Measurements from ENCODE around the gene ADAMTS2. TPM values are rescaled to one million over a fixed set of nuclear protein-coding genes. Genes with fewer than 3 reads are reported as not detected.

The ADAMTS2 gene
- total RNA-seq, 4 donors from 2014 or later, result 2.3 to 10.6 (median 3.0) TPM

- WGBS, 2 donors, result 87 to 88% methylated on average over 30 of the region's 30 CpGs
- H3K4me3 ChIP-seq (ENCODE audit: low read depth, poor library complexity, severe bottlenecking), result no peak overlapping the region
- DNase-seq (ENCODE audit: low spot score in 2 of 2), result peak in 1 of 2 donors; percentile 84
- intact Hi-C loops (cut with DNase I; ENCODE audit: low total_unique reads), result no loop called here
- TF ChIP-seq POLR2A (IDR thresholded peaks at IDR 0.05) (no peak), CTCF (IDR thresholded peaks at IDR 0.05) (no peak)
These were observed 82.9 kb downstream of the ADAMTS2 start for GRCh38 chr5:179262126-179262920.

- TF ChIP-seq POLR2A (IDR thresholded peaks at IDR 0.05), result no peak
- TF ChIP-seq CTCF (IDR thresholded peaks at IDR 0.05), result no peak
- peak in 1 of 2 donors; percentile 87 for DNase-seq (ENCODE audit: low spot score in 2 of 2)
- intact Hi-C loops (cut with DNase I; ENCODE audit: low total_unique reads), result no loop called here
- no peak overlapping the region for H3K4me3 ChIP-seq (ENCODE audit: low read depth, poor library complexity, severe bottlenecking)
- 78 to 79% methylated on average over 21 of the region's 21 CpGs for WGBS, 2 donors
These were observed 83.7 kb downstream of the ADAMTS2 start for GRCh38 chr5:179261301-179262125.

- DNase-seq (ENCODE audit: low spot score in 2 of 2), result peak in 1 of 2 donors; percentile 83
- H3K4me3 ChIP-seq (ENCODE audit: low read depth, poor library complexity, severe bottlenecking), result no peak overlapping the region
- no peak for TF ChIP-seq POLR2A (IDR thresholded peaks at IDR 0.05)
- no peak for TF ChIP-seq CTCF (IDR thresholded peaks at IDR 0.05)
- intact Hi-C loops (cut with DNase I; ENCODE audit: low total_unique reads), result no loop called here
- 91 to 94% methylated on average over 27 of the region's 27 CpGs for WGBS, 2 donors
These were observed 84.8 kb downstream of the ADAMTS2 start for GRCh38 chr5:179260324-179261070.

- WGBS, 2 donors, result 82 to 89% methylated on average over 13 of the region's 13 CpGs
- intact Hi-C loops (cut with DNase I; ENCODE audit: low total_unique reads), result no loop called here
- DNase-seq (ENCODE audit: low spot score in 2 of 2), result no peak
- TF ChIP-seq POLR2A (IDR thresholded peaks at IDR 0.05) (no peak), CTCF (IDR thresholded peaks at IDR 0.05) (no peak)
- H3K4me3 ChIP-seq (ENCODE audit: low read depth, poor library complexity, severe bottlenecking), result no peak overlapping the region
These were observed 85.4 kb downstream of the ADAMTS2 start for GRCh38 chr5:179259731-179260323.

- no peak for TF ChIP-seq POLR2A (IDR thresholded peaks at IDR 0.05)
- TF ChIP-seq CTCF (IDR thresholded peaks at IDR 0.05), result no peak
- 78 to 86% methylated on average over 26 of the region's 26 CpGs for WGBS, 2 donors
- no peak overlapping the region for H3K4me3 ChIP-seq (ENCODE audit: low read depth, poor library complexity, severe bottlenecking)
- intact Hi-C loops (cut with DNase I; ENCODE audit: low total_unique reads), result no loop called here
- peak in 1 of 2 donors; percentile 83 for DNase-seq (ENCODE audit: low spot score in 2 of 2)
These were observed 86.1 kb downstream of the ADAMTS2 start for GRCh38 chr5:179258922-179259730.

Measured in lower leg skin (tissue), 4 donors.